Measurements from ENCODE around the gene BMP7. TPM values are rescaled to one million over a fixed set of nuclear protein-coding genes. Genes with fewer than 3 reads are reported as not detected.

The BMP7 gene
- total and polyA plus RNA-seq, 2 experiments from 2014 or later, result 15.9 to 22.8 TPM

GRCh38 chr20:57123504-57123903 lies 142.9 kb downstream of the BMP7 start:
- Histone ChIP-seq H2AFZ (no peak overlapping the region), H3K4me1 (ENCODE audit: insufficient read depth) (peaks cover 6% of the 10 kb centered on the region), H3F3A (replicated peaks; ENCODE audit: low read depth) (no peaks in the 10 kb centered on the region), H3K27me3 (ENCODE audit: insufficient read depth) (no peaks in the 10 kb centered on the region), H3K9me2 (ENCODE audit: insufficient read depth) (no peaks in the 10 kb centered on the region), H3K27ac (ENCODE audit: low read depth) (no peak overlapping the region), H3K4me3 (no peak overlapping the region), H4K20me1 (replicated peaks; ENCODE audit: insufficient read depth) (no peaks in the 10 kb centered on the region), H3K36me3 (ENCODE audit: insufficient read depth) (no peaks in the 10 kb centered on the region), H3K4me2 (no peak overlapping the region), H3K79me2 (replicated peaks; ENCODE audit: insufficient read depth) (no peaks in the 10 kb centered on the region)
- TF ChIP-seq CREB1 (CRISPR knock-in tag; IDR thresholded peaks at IDR 0.05; ENCODE audit: low read depth) (no peak), ZNF462 (CRISPR knock-in tag; IDR thresholded peaks at IDR 0.05) (no peak), ZNF331 (CRISPR knock-in tag; IDR thresholded peaks at IDR 0.05; ENCODE audit: low read depth) (no peak), EZH2 (IDR thresholded peaks at IDR 0.05; ENCODE audit: low read depth, unreplicated experiment) (no peak), EZH2phosphoT487 (IDR thresholded peaks at IDR 0.05; ENCODE audit: unreplicated experiment) (no peak)
- H3K4me3 Mint-ChIP-seq, result no peak overlapping the region
- H3K27ac Mint-ChIP-seq, result no peak overlapping the region
- no peak for ATAC-seq
- H3K36me3 Mint-ChIP-seq (ENCODE audit: low read depth), result no peaks in the 10 kb centered on the region
- H3K4me1 Mint-ChIP-seq, result peaks cover 13% of the 10 kb centered on the region; the same call in 2 of the 3 replicates
- DNase-seq (ENCODE audit: low spot score), result no peak
- H3K27me3 Mint-ChIP-seq (ENCODE audit: insufficient read depth, low read depth, poor library complexity), result peaks cover 6% of the 10 kb centered on the region
- peaks cover 2% of the 10 kb centered on the region for H3K9me3 Mint-ChIP-seq

All from GM23338 (cell line).